Nephron (organoid): Measurements from ENCODE around the gene FOXL3.

Experiments used
- H3K27ac Mint-ChIP-seq, 3 experiments: 2 replicates each; pipeline ENCODE4 v1.8.0; 2020; ENCODE audit warnings: mixed read lengths in 3 of 3, mild to moderate bottlenecking in 2 of 3, moderate library complexity in 1 of 3
- H3K27me3 Mint-ChIP-seq: 2 replicates; pipeline ENCODE4 v1.8.0; 2021; ENCODE audit warnings: low read depth, mild to moderate bottlenecking, moderate library complexity, mixed read lengths
- H3K36me3 Mint-ChIP-seq: 2 replicates; pipeline ENCODE4 v1.8.0; 2020; ENCODE audit warnings: low read depth, mixed read lengths
- H3K4me1 Mint-ChIP-seq: 2 replicates; pipeline ENCODE4 v1.8.0; 2020; ENCODE audit warnings: mixed read lengths
- H3K4me3 Mint-ChIP-seq, 3 experiments: 2 replicates each; pipeline ENCODE4 v1.8.0; 2020; ENCODE audit warnings: mild to moderate bottlenecking in 3 of 3, mixed read lengths in 3 of 3, moderate library complexity in 2 of 3
- H3K9me3 Mint-ChIP-seq: 2 replicates; pipeline ENCODE4 v1.8.0; 2020; ENCODE audit warnings: mixed read lengths
- CTCF ChIP-seq, 3 experiments: fragments of 200-600 bp; sonication (generic); IDR thresholded peaks; one replicate each; pipeline ENCODE4 v1.5.0; 2021; ENCODE audit warnings: antibody characterized with exemption in 3 of 3; ENCODE audit not compliant: unreplicated experiment in 3 of 3

The FOXL3 gene

GRCh38 chr7:298743-299142 lies 8.8 kb downstream of the FOXL3 start:
- TF ChIP-seq CTCF (IDR thresholded peaks at IDR 0.05; ENCODE audit: unreplicated experiment in 3 of 3): no peak
- H3K36me3 Mint-ChIP-seq: no peaks in the 10 kb centered on the region
- H3K27ac Mint-ChIP-seq: peak overlapping the region in 1 of 3 experiments; percentile 63
- peaks cover 16% of the 10 kb centered on the region for H3K4me1 Mint-ChIP-seq
- peaks cover 40% of the 10 kb centered on the region for H3K27me3 Mint-ChIP-seq
- no peaks in the 10 kb centered on the region for H3K9me3 Mint-ChIP-seq
- H3K4me3 Mint-ChIP-seq: no peak overlapping the region

DNA sequence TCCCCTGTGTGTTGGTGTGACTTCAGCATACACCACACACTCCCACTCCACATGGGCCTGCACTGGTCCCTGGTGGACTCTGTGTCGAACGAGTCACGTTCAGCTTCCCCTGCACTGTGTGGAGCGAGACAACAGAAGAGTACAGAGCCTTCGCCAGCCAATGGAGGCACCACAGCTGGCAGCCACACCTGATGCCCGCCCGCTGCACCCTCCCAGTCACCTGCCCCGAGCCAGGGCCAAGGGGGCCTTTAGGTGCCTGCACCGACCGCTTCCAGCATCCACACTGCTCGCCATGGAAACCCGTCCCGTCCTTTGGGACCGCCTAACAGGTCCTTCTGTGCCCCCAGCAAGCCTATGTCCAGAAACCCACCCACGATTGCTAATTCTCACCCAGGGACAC lies 9.2 kb downstream of the FOXL3 start:
- Mint-ChIP-seq H3K36me3 (no peaks in the 10 kb centered on the region), H3K9me3 (no peaks in the 10 kb centered on the region), H3K27ac (peak overlapping the region in 1 of 3 experiments; percentile 63), H3K4me1 (peaks cover 16% of the 10 kb centered on the region), H3K27me3 (peaks cover 40% of the 10 kb centered on the region), H3K4me3 (no peak overlapping the region)
- TF ChIP-seq CTCF (IDR thresholded peaks at IDR 0.05; ENCODE audit: unreplicated experiment in 3 of 3): no peak

GRCh38 chr7:299628-300027 lies 9.7 kb downstream of the FOXL3 start:
- H3K4me3 Mint-ChIP-seq: no peak overlapping the region
- peaks cover 12% of the 10 kb centered on the region for H3K4me1 Mint-ChIP-seq
- no peak overlapping the region for H3K27ac Mint-ChIP-seq
- no peaks in the 10 kb centered on the region for H3K36me3 Mint-ChIP-seq
- TF ChIP-seq CTCF (IDR thresholded peaks at IDR 0.05; ENCODE audit: unreplicated experiment in 3 of 3): no peak
- no peaks in the 10 kb centered on the region for H3K9me3 Mint-ChIP-seq
- H3K27me3 Mint-ChIP-seq: peaks cover 36% of the 10 kb centered on the region

- H3K36me3 Mint-ChIP-seq: no peaks in the 10 kb centered on the region
- H3K27ac Mint-ChIP-seq: no peak overlapping the region
- peaks cover 11% of the 10 kb centered on the region for H3K4me1 Mint-ChIP-seq
- TF ChIP-seq CTCF (IDR thresholded peaks at IDR 0.05; ENCODE audit: unreplicated experiment in 3 of 3): no peak
- H3K4me3 Mint-ChIP-seq: no peak overlapping the region
- peaks cover 32% of the 10 kb centered on the region for H3K27me3 Mint-ChIP-seq
- no peaks in the 10 kb centered on the region for H3K9me3 Mint-ChIP-seq
Measured at GRCh38 chr7:300048-300447, 10.1 kb downstream of the FOXL3 start.

DNA sequence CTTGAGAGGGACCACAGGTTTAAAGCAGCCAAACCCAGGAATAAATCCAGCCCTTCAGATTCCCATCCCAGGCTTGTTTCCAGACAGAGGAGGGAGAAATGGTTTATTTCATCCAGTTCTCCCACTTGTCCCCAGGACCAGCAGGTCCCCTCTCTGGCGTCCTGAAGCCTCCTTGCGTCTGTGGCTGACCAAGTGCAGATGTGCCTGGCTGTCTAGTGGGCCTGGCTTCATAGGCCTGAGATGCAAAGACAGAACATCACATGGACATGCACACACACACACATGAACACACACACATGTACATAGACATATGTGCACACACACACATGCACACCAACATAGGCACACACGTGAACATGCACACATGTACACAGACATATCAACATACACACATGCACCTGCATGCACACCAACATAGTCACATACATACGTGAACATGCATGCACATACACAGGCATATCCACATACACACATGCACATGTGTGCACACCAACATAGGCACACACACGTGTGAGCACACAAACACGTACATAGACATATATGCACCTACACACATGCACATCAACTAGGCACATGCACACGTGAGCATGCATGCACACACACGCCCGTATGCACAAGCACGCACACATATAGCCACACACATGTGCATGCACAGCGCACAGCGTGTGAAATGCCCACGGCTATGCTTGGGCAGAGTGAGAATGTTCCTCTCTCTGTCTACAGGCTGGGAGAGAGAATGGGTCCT lies 10.7 kb downstream of the FOXL3 start:
- Mint-ChIP-seq H3K27me3 (peaks cover 34% of the 10 kb centered on the region), H3K36me3 (no peaks in the 10 kb centered on the region), H3K4me1 (peaks cover 11% of the 10 kb centered on the region), H3K27ac (no peak overlapping the region), H3K4me3 (no peak overlapping the region), H3K9me3 (no peaks in the 10 kb centered on the region)
- TF ChIP-seq CTCF (IDR thresholded peaks at IDR 0.05; ENCODE audit: unreplicated experiment in 3 of 3): no peak
